LHCN-M2 (cell line): ENCODE data around the gene CERS6. TPM values are rescaled to one million over a fixed set of nuclear protein-coding genes. Genes with fewer than 3 reads are reported as not detected.
"Not testable (repeated sequence)": the region's sequence is repeated elsewhere in the genome, so short reads cannot be mapped to it uniquely, and the experiment has no call there.

ENCODE experiments used
- DNase-seq: peaks from one replicate; pipeline ENCODE4 v3.0.0-alpha.2; 2012; ENCODE audit warnings: low read depth
- total RNA-seq: library from RNA; depleted of rRNA; stranded (reverse); fragments of >200 nt; gene quantifications from 2 replicates; pipeline ENCODE4 v1.2.3, GENCODE V29; 2014

Gene CERS6
- total RNA-seq, 1 experiment from 2014 or later, result 47.2 TPM

- DNase-seq, result not testable (repeated sequence)
Measured at GRCh38 chr2:168768357-168768756, 312.3 kb downstream of the CERS6 start.

- no peak for DNase-seq
Measured at GRCh38 chr2:168770796-168771195, 314.7 kb downstream of the CERS6 start.

GRCh38 chr2:168772704-168773103, 316.6 kb downstream of the CERS6 start:
- DNase-seq, result no peak

- no peak for DNase-seq
Measured at GRCh38 chr2:168773128-168773527, 317.1 kb downstream of the CERS6 start.

- peak; percentile 70 for DNase-seq
Measured at GRCh38 chr2:168773719-168774521, 317.8 kb downstream of the CERS6 start.

- no peak for DNase-seq
Measured at GRCh38 chr2:168775837-168776236, 319.8 kb downstream of the CERS6 start.

- DNase-seq, result no peak
Measured at GRCh38 chr2:168780669-168781071, 324.6 kb downstream of the CERS6 start.

GRCh38 chr2:168781191-168781817, 325.2 kb downstream of the CERS6 start:
- no peak for DNase-seq

GRCh38 chr2:168782271-168782670, 326.2 kb downstream of the CERS6 start:
- no peak for DNase-seq

- DNase-seq, result no peak
Measured at GRCh38 chr2:168784993-168785392, 328.9 kb downstream of the CERS6 start.

- no peak for DNase-seq
Measured at GRCh38 chr2:168787098-168787781, 331.2 kb downstream of the CERS6 start.

GRCh38 chr2:168787782-168788376, 331.8 kb downstream of the CERS6 start:
- no peak for DNase-seq

GRCh38 chr2:168789776-168790175, 333.7 kb downstream of the CERS6 start:
- DNase-seq, result no peak

GRCh38 chr2:168790226-168790902, 334.3 kb downstream of the CERS6 start:
- DNase-seq, result no peak

- DNase-seq, result not testable (repeated sequence)
Measured at GRCh38 chr2:168791140-168791539, 335.1 kb downstream of the CERS6 start.

GRCh38 chr2:168793596-168793995, 337.5 kb downstream of the CERS6 start:
- DNase-seq, result peak; percentile 26

- no peak for DNase-seq
Measured at GRCh38 chr2:168794968-168795367, 338.9 kb downstream of the CERS6 start.

- DNase-seq, result no peak
Measured at GRCh38 chr2:168796090-168796577, 340.1 kb downstream of the CERS6 start.

- DNase-seq, result no peak
Measured at GRCh38 chr2:168796583-168797285, 340.7 kb downstream of the CERS6 start.

- no peak for DNase-seq
Measured at GRCh38 chr2:168797286-168797655, 341.2 kb downstream of the CERS6 start.
